Activated naive CD8-positive, alpha-beta T cell treated with anti-CD3 and anti-CD28 coated beads for 36 hours (primary cell): Measurements from ENCODE around the gene POU2F1. TPM values are rescaled to one million over a fixed set of nuclear protein-coding genes. Genes with fewer than 3 reads are reported as not detected.
"Not testable (repeated sequence)": the region's sequence is repeated elsewhere in the genome, so short reads cannot be mapped to it uniquely, and the experiment has no call there.

ENCODE experiments used
- DNase-seq: peaks from one replicate; pipeline ENCODE4 v3.0.0; 2021
- H3K27ac Mint-ChIP-seq: one replicate; pipeline ENCODE4 v1.8.0; 2022; ENCODE audit warnings: mild to moderate bottlenecking, moderate library complexity, mixed read lengths
- H3K27me3 Mint-ChIP-seq: one replicate; pipeline ENCODE4 v1.8.0; 2022; ENCODE audit warnings: mild to moderate bottlenecking, mixed read lengths
- H3K36me3 Mint-ChIP-seq: one replicate; pipeline ENCODE4 v1.8.0; 2021; ENCODE audit warnings: mild to moderate bottlenecking, mixed read lengths
- H3K4me1 Mint-ChIP-seq: one replicate; pipeline ENCODE4 v1.8.0; 2021; ENCODE audit warnings: mixed read lengths
- H3K4me3 Mint-ChIP-seq: one replicate; pipeline ENCODE4 v1.8.0; 2022; ENCODE audit warnings: mild to moderate bottlenecking, moderate library complexity, mixed read lengths
- H3K9me3 Mint-ChIP-seq: one replicate; pipeline ENCODE4 v1.8.0; 2022; ENCODE audit warnings: mixed read lengths
- total RNA-seq, 2 experiments: library from RNA; stranded (reverse); gene quantifications; one replicate each; pipeline ENCODE4 v1.2.3, GENCODE V29; 2021

POU2F1 gene
- total RNA-seq, 2 experiments from 2014 or later, result 13.5 to 17.3 TPM

DNA sequence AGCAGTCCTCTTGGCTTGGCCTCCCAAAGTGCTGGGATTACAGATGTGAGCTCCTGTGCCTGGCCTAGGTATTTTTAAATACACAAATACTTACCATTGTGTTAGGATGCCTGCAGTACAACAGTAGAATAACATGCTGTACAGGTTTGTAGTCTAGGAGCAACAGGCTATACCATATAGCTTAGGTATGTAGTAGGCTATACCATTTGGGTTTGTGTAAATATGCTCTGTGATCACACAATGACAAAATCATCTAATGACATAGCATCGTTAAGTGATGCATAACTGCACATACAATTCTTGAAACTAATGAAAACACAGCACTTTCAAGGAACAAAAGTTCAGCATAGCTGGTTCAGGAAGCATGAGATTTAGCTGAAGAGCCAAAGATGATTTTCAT, 12.7 kb downstream of the POU2F1 start:
- Mint-ChIP-seq H3K9me3 (no peaks in the 10 kb centered on the region), H3K27me3 (no peaks in the 10 kb centered on the region), H3K4me3 (no peak overlapping the region), H3K4me1 (peaks cover 14% of the 10 kb centered on the region), H3K27ac (no peak overlapping the region), H3K36me3 (peaks cover 3% of the 10 kb centered on the region)
- no peak for DNase-seq

GRCh38 chr1:167237000-167237399, 16.3 kb downstream of the POU2F1 start:
- no peaks in the 10 kb centered on the region for H3K9me3 Mint-ChIP-seq
- no peak overlapping the region for H3K27ac Mint-ChIP-seq
- H3K4me3 Mint-ChIP-seq, result no peak overlapping the region
- peaks cover 7% of the 10 kb centered on the region for H3K4me1 Mint-ChIP-seq
- H3K27me3 Mint-ChIP-seq, result no peaks in the 10 kb centered on the region
- H3K36me3 Mint-ChIP-seq, result peaks cover 5% of the 10 kb centered on the region
- no peak for DNase-seq

GRCh38 chr1:167238713-167239112, 18.0 kb downstream of the POU2F1 start:
- no peak overlapping the region for H3K27ac Mint-ChIP-seq
- H3K4me3 Mint-ChIP-seq, result no peak overlapping the region
- peaks cover 11% of the 10 kb centered on the region for H3K4me1 Mint-ChIP-seq
- no peak for DNase-seq
- H3K36me3 Mint-ChIP-seq, result peaks cover 7% of the 10 kb centered on the region
- peaks cover 2% of the 10 kb centered on the region for H3K9me3 Mint-ChIP-seq
- no peaks in the 10 kb centered on the region for H3K27me3 Mint-ChIP-seq

GRCh38 chr1:167239257-167239656, 18.6 kb downstream of the POU2F1 start:
- Mint-ChIP-seq H3K4me1 (peaks cover 11% of the 10 kb centered on the region), H3K36me3 (peaks cover 11% of the 10 kb centered on the region), H3K4me3 (no peak overlapping the region), H3K27me3 (no peaks in the 10 kb centered on the region), H3K9me3 (peaks cover 5% of the 10 kb centered on the region), H3K27ac (no peak overlapping the region)
- no peak for DNase-seq

- no peak for DNase-seq
- peaks cover 9% of the 10 kb centered on the region for H3K36me3 Mint-ChIP-seq
- no peaks in the 10 kb centered on the region for H3K27me3 Mint-ChIP-seq
- peaks cover 20% of the 10 kb centered on the region for H3K4me1 Mint-ChIP-seq
- no peak overlapping the region for H3K27ac Mint-ChIP-seq
- H3K9me3 Mint-ChIP-seq, result peaks cover 5% of the 10 kb centered on the region
- H3K4me3 Mint-ChIP-seq, result no peak overlapping the region
These were observed 23.6 kb downstream of the POU2F1 start for GRCh38 chr1:167244244-167244643.

DNA sequence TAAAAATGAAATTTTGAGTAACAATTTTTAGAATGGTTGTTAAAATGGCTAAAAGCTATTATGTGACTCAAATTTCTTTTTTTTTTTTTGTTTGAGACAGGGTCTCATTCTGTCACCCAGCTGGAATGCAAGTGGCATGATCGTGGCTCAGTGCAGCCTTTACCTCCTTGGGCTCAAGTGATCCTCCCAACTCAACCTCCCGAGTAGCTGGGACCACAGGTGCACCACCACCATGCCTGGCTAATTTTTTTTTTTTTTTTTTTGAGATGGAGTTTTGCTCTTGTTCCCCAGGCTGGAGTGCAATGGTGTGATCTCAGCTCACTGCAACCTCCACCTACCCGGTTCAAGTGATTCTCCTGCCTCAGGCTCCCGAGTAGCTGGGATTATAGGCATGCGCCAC, 24.5 kb downstream of the POU2F1 start:
- not testable (repeated sequence) for H3K4me3 Mint-ChIP-seq, H3K9me3 Mint-ChIP-seq, H3K27ac Mint-ChIP-seq, DNase-seq, H3K27me3 Mint-ChIP-seq, H3K36me3 Mint-ChIP-seq
- peaks cover 23% of the 10 kb centered on the region for H3K4me1 Mint-ChIP-seq

DNA sequence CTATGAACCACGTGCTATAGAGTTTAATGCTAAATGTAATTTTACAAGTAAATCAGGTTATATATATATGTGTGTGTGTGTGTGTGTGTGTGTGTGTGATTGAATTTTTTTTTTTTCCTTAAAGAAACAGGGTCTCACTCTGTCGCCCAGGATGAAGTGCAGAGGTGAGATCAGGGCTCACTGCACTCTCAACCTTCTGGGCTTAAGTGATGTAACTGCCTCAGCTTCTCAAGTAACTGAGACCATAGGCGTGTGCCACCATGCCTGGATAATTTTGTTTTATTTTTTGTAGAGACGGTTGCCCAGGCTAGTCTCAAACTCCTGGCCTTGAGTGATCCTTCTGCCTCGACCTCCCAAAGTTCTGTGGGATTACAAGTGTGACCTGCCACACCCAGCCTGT, 26.3 kb downstream of the POU2F1 start:
- H3K4me3 Mint-ChIP-seq, result no peak overlapping the region
- no peaks in the 10 kb centered on the region for H3K27me3 Mint-ChIP-seq
- H3K36me3 Mint-ChIP-seq, result peaks cover 9% of the 10 kb centered on the region
- no peak overlapping the region for H3K27ac Mint-ChIP-seq
- DNase-seq, result no peak
- H3K4me1 Mint-ChIP-seq, result peaks cover 25% of the 10 kb centered on the region
- peaks cover 5% of the 10 kb centered on the region for H3K9me3 Mint-ChIP-seq

DNA sequence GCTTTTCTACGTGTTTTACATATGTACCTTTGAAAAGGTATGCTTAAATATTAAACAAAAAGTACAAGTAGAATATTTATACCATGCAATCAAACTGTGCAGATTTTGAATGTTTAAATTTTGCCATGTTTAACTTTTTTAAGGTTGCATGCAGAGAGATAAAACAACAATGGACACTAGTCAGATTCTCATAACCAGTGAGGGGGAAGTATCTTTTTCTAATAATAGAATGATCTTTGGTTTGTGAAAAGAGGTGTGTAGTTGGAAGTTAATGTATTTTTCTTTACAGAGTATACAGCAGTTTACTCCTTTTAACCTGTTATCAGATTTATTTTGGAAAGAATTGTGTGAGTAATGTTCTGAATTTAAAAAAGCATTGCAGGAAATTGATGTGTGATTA, 27.1 kb downstream of the POU2F1 start:
- H3K4me3 Mint-ChIP-seq, result no peak overlapping the region
- H3K9me3 Mint-ChIP-seq, result peaks cover 5% of the 10 kb centered on the region
- no peak for DNase-seq
- H3K27me3 Mint-ChIP-seq, result no peaks in the 10 kb centered on the region
- H3K36me3 Mint-ChIP-seq, result peaks cover 9% of the 10 kb centered on the region
- peaks cover 22% of the 10 kb centered on the region for H3K4me1 Mint-ChIP-seq
- no peak overlapping the region for H3K27ac Mint-ChIP-seq

GRCh38 chr1:167248707-167249642, 28.3 kb downstream of the POU2F1 start:
- Mint-ChIP-seq H3K36me3 (peaks cover 5% of the 10 kb centered on the region), H3K9me3 (peaks cover 1% of the 10 kb centered on the region), H3K4me3 (no peak overlapping the region), H3K27ac (no peak overlapping the region), H3K4me1 (peaks cover 28% of the 10 kb centered on the region), H3K27me3 (no peaks in the 10 kb centered on the region)
- no peak for DNase-seq

DNA sequence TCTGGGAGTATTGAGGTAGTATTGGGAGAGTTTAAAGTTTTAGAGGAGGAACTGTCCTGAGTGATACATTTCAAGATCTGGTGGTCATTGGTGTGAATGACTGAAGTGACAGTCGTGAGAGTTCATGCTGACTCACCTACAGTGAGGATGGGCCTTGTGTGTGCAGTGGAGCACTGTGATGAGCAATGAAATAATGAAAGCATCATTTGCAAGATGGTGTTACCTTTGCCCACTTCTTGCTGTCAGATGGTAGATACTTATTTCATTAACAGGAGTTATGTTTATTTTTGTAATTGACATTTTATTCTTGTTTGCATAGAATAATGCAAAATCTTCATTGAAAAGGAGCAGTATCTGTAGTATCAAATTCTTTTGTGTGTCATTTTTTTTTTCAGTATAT, 29.0 kb downstream of the POU2F1 start:
- Mint-ChIP-seq H3K4me3 (no peak overlapping the region), H3K36me3 (peaks cover 1% of the 10 kb centered on the region), H3K9me3 (no peaks in the 10 kb centered on the region), H3K27me3 (no peaks in the 10 kb centered on the region), H3K4me1 (peaks cover 28% of the 10 kb centered on the region), H3K27ac (no peak overlapping the region)
- no peak for DNase-seq

DNA sequence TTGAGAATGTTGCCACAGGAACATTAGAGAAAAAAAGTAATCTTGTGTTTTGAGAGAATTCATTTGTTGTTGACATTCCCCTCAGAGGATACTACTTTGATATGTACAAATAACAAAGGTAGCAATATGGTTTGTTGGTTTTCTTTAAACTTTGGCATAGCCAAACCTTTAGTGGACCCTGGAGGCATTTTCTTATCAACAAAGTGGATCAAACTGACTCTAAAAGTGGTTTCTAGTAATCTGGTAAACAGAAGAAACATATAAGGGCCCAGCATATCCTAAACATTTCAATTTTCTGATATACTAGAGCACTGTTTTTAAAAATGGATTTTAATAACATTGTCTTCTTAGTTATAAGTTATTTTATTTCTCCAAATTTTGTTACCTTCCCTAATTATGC, 29.8 kb downstream of the POU2F1 start:
- no peaks in the 10 kb centered on the region for H3K9me3 Mint-ChIP-seq
- peaks cover 2% of the 10 kb centered on the region for H3K36me3 Mint-ChIP-seq
- no peak for DNase-seq
- H3K27me3 Mint-ChIP-seq, result no peaks in the 10 kb centered on the region
- no peak overlapping the region for H3K4me3 Mint-ChIP-seq
- peaks cover 28% of the 10 kb centered on the region for H3K4me1 Mint-ChIP-seq
- H3K27ac Mint-ChIP-seq, result no peak overlapping the region

- Mint-ChIP-seq H3K36me3 (peaks cover 7% of the 10 kb centered on the region), H3K4me3 (no peak overlapping the region), H3K4me1 (peaks cover 31% of the 10 kb centered on the region), H3K9me3 (no peaks in the 10 kb centered on the region), H3K27me3 (no peaks in the 10 kb centered on the region), H3K27ac (no peak overlapping the region)
- DNase-seq, result no peak
These were observed 30.8 kb downstream of the POU2F1 start for GRCh38 chr1:167251472-167251871.

GRCh38 chr1:167252986-167253385, 32.3 kb downstream of the POU2F1 start:
- DNase-seq, result no peak
- H3K36me3 Mint-ChIP-seq, result peaks cover 7% of the 10 kb centered on the region

DNA sequence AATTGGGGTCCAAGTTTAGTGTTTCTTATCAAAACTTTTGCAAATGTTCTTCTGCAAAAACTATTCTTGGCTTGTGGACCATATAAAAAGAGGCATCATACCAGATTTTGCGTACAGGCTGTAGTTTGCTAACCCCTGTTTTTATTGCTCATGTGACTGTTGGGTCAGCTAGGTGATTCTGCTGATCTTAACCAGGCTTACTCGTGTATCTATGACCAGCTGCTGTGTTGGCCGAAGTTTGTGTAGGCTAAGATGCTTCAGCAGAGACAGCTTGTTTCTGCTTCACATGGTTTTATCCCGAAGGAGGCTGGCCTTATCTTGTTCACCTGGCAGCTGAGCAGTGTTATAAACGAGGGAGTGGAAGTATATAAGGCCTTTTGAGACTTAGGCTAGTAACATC, 38.2 kb downstream of the POU2F1 start:
- DNase-seq, result no peak
- Mint-ChIP-seq H3K27me3 (no peaks in the 10 kb centered on the region), H3K4me1 (peaks cover 17% of the 10 kb centered on the region), H3K27ac (no peak overlapping the region), H3K4me3 (no peak overlapping the region), H3K9me3 (no peaks in the 10 kb centered on the region), H3K36me3 (peaks cover 10% of the 10 kb centered on the region)

More at GRCh38 chr1:167252986-167253385, 32.3 kb downstream of the POU2F1 start:
- Mint-ChIP-seq H3K4me3 (no peak overlapping the region), H3K4me1 (peaks cover 29% of the 10 kb centered on the region), H3K27ac (no peak overlapping the region), H3K9me3 (no peaks in the 10 kb centered on the region), H3K27me3 (no peaks in the 10 kb centered on the region)

DNA sequence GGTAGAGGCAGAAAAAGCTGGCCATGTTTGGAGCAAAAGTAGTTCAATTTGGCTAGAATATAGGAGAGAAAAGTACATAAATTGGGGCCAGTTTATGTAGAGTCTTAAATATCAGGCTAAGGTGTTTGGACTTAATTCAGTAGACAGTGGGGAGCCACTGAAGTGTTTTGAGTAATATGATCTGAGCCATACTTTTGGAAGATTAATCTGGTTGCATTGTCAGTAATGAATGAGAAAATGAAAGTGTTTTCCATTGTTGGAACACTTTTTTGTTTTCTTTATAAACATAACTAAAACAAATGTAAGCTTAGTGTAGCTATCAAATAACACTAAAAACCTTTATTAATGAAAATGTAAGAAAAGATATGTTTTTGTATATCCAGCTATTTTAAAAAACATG, 42.1 kb downstream of the POU2F1 start:
- H3K4me1 Mint-ChIP-seq, result peaks cover 14% of the 10 kb centered on the region

DNA sequence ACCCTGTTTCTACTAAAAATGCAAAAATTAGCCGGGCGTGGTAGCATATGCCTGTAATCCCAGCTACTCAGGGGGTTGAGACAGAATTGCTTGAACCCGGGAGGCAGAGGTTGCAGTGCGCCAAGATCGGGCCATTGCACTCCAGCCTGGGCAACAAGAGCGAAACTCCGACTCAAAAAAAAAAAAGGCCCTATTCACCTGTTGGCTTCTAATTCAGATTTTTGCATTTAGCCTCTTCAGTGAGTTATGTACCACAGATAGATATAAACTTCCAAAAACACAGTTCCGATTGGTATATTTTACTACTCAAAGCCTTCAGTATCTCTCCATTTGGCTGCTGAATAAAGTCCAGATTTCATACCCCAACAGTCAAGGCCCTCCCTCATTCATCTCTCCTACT, 42.7 kb downstream of the POU2F1 start:
- no peaks in the 10 kb centered on the region for H3K9me3 Mint-ChIP-seq
- H3K27me3 Mint-ChIP-seq, result no peaks in the 10 kb centered on the region
- no peak overlapping the region for H3K4me3 Mint-ChIP-seq
- H3K4me1 Mint-ChIP-seq, result peaks cover 18% of the 10 kb centered on the region
- H3K36me3 Mint-ChIP-seq, result peaks cover 3% of the 10 kb centered on the region
- no peak for DNase-seq
- H3K27ac Mint-ChIP-seq, result no peak overlapping the region

More for the DNA sequence above, 42.1 kb downstream of the POU2F1 start:
- H3K27ac Mint-ChIP-seq, result no peak overlapping the region
- H3K36me3 Mint-ChIP-seq, result peaks cover 3% of the 10 kb centered on the region
- no peak overlapping the region for H3K4me3 Mint-ChIP-seq
- DNase-seq, result no peak
- H3K27me3 Mint-ChIP-seq, result no peaks in the 10 kb centered on the region
- no peaks in the 10 kb centered on the region for H3K9me3 Mint-ChIP-seq
